GM12878 (cell line): ENCODE data around the gene PRC1. TPM values are rescaled to one million over a fixed set of nuclear protein-coding genes. Genes with fewer than 3 reads are reported as not detected.

Experiments used
- ATAC-seq: fragments of 200-7000 bp; cut with Tn5 transposase; 3 replicates; pipeline ENCODE4 v1.9.1; 2020; ENCODE audit warnings: mild to moderate bottlenecking, moderate library complexity
- BruUV-seq: library from RNA; stranded (reverse); fragments of 400-500 nt; replicated peaks from 2 replicates; lab custom pipeline; 2021; lab: Mats Ljungman, UMichigan
- CTCF ChIA-PET: fragments of 300-600 bp; sonication (Branson Sonifier 250); formaldehyde crosslinking; extraction: SDS; loops from one replicate; lab custom pipeline; 2021; ENCODE audit warnings: inconsistent platforms; lab: Yijun Ruan, JAX
- POLR2A ChIA-PET: fragments of 350-600 bp; formaldehyde crosslinking; extraction: SDS; loops from one replicate; lab custom pipeline; 2021; ENCODE audit warnings: inconsistent platforms; lab: Charles Lee
- RAD21 ChIA-PET: fragments of 300-600 bp; sonication (Branson Sonifier 250); formaldehyde crosslinking; loops from one replicate; lab custom pipeline; 2023; ENCODE audit warnings: antibody characterized with exemption; ENCODE audit not compliant: unreplicated experiment; lab: Charles Lee
- SMC1A ChIA-PET: fragments of 300-600 bp; sonication (Branson Sonifier 250); formaldehyde crosslinking; loops from one replicate; lab custom pipeline; 2023; ENCODE audit not compliant: unreplicated experiment, uncharacterized antibody; lab: Charles Lee
- DNase-seq: peaks from one replicate; pipeline ENCODE4 v3.0.0-alpha.2; 2011; ENCODE audit warnings: low read depth, low spot score
- FAIRE-seq: peaks from 3 replicates; lab custom pipeline; 2011; peaks lifted over from hg19 to GRCh38; lab: Jason Lieb, UNC
- H2AFZ ChIP-seq: 2 replicates; pipeline ENCODE4 v1.6.0; 2011; ENCODE audit warnings: low read depth, low read length, control low read depth; ENCODE audit not compliant: control insufficient read depth
- H3K27ac ChIP-seq: 2 replicates; pipeline ENCODE4 v1.5.1; 2011; ENCODE audit warnings: control low read depth; ENCODE audit not compliant: control insufficient read depth, insufficient read depth
- H3K27me3 ChIP-seq, 2 experiments: replicated peaks in 1 of 2; 2 replicates each; pipeline versions ENCODE4 v1.6.0 to v1.6.1; 2011; ENCODE audit warnings: low read length in 1 of 2; ENCODE audit not compliant: control insufficient read depth in 2 of 2, insufficient read depth in 2 of 2
- H3K36me3 ChIP-seq, 2 experiments: 2 replicates each; pipeline ENCODE4 v1.5.1; 2011; ENCODE audit warnings: low read length in 1 of 2; ENCODE audit not compliant: control insufficient read depth in 2 of 2, insufficient read depth in 2 of 2
- H3K4me1 ChIP-seq: 2 replicates; pipeline ENCODE4 v1.6.1; 2011; ENCODE audit warnings: mild to moderate bottlenecking, low read length, moderate library complexity, mixed read lengths; ENCODE audit not compliant: control insufficient read depth, insufficient read depth
- H3K4me2 ChIP-seq: 2 replicates; pipeline ENCODE4 v1.6.0; 2011; ENCODE audit warnings: control low read depth; ENCODE audit not compliant: control insufficient read depth, insufficient read depth
- H3K4me3 ChIP-seq: fragments of 200-600 bp; sonication (generic); 2 replicates; pipeline ENCODE4 v1.5.1; 2016
- H3K79me2 ChIP-seq: 2 replicates; pipeline ENCODE4 v1.6.0; 2011; ENCODE audit warnings: low read length; ENCODE audit not compliant: control insufficient read depth, insufficient read depth
- H3K9ac ChIP-seq: 2 replicates; pipeline ENCODE4 v1.8.0; 2011; ENCODE audit warnings: low read length, control low read depth, mixed read lengths; ENCODE audit not compliant: control insufficient read depth, insufficient read depth
- H3K9me3 ChIP-seq: replicated peaks from 3 replicates; pipeline ENCODE4 v1.5.1; 2011; ENCODE audit warnings: mild to moderate bottlenecking, low read length; ENCODE audit not compliant: control insufficient read depth, insufficient read depth
- H4K20me1 ChIP-seq: 2 replicates; pipeline ENCODE4 v1.6.0; 2011; ENCODE audit not compliant: control insufficient read depth, insufficient read depth
- CUX1 ChIP-seq: IDR thresholded peaks from 2 replicates; pipeline ENCODE4 v1.6.1; 2012; ENCODE audit warnings: improper control_type of control experiment, low read depth, low read length; ENCODE audit not compliant: insufficient replicate concordance
- KDM1A ChIP-seq: fragments of 200-600 bp; sonication (generic); IDR thresholded peaks from 2 replicates; pipeline ENCODE4 v1.6.1; 2016; ENCODE audit warnings: borderline replicate concordance
- MTA3 ChIP-seq: IDR thresholded peaks from 2 replicates; pipeline ENCODE4 v1.6.1; 2012; ENCODE audit warnings: low read length, inconsistent platforms, borderline replicate concordance
- MYC ChIP-seq: IDR thresholded peaks from 2 replicates; pipeline ENCODE4 v1.6.1; 2011; ENCODE audit warnings: mild to moderate bottlenecking, low read length, moderate library complexity, inconsistent platforms; ENCODE audit not compliant: insufficient read depth, insufficient replicate concordance, insufficient read length, severe bottlenecking
- RELA ChIP-seq: fragments of 450-650 bp; IDR thresholded peaks from 2 replicates; pipeline ENCODE4 v1.8.0; 2014; ENCODE audit warnings: borderline replicate concordance; ENCODE audit not compliant: partially characterized antibody
- SMC3 ChIP-seq: IDR thresholded peaks from 2 replicates; pipeline ENCODE4 v1.6.1; 2011; ENCODE audit warnings: low read length, improper control_type of control experiment, borderline replicate concordance
- USF2 ChIP-seq: IDR thresholded peaks from 2 replicates; pipeline ENCODE4 v1.6.1; 2011; ENCODE audit warnings: low read depth, low read length, improper control_type of control experiment, borderline replicate concordance
- ZNF592 ChIP-seq: fragments of 450-650 bp; IDR thresholded peaks from 2 replicates; pipeline ENCODE4 v1.6.1; 2017; ENCODE audit warnings: mild to moderate bottlenecking, moderate library complexity
- WGBS: methylation state at CpG from one replicate; pipeline ENCODE4 v1.1.6; 2016; ENCODE audit warnings: low lambda C conversion rate; ENCODE audit not compliant: insufficient replicate concordance, insufficient coverage; ENCODE audit errors: missing lambda C conversion rate; 5-methylcytosine and 5-hydroxymethylcytosine counted together
- in situ Hi-C: fragments of 300-500 bp; cut with MboI; formaldehyde crosslinking; loops from 9 replicates; pipeline ENCODE4 v1.14.3; 2018; ENCODE audit warnings: mixed read lengths
- intact Hi-C: fragments of 100-400 bp; cut with micrococcal nuclease; formaldehyde crosslinking; loops from one replicate; pipeline ENCODE4 v1.14.2; 2022; ENCODE audit not compliant: unreplicated experiment
- polyA plus RNA-seq, 11 experiments: library from polyadenylated mRNA; depleted of rRNA in 4 of 11; unstranded in 6 of 11; stranded (reverse) in 5 of 11; fragments of >200 nt; fragmentation: Nextera tagmentation in 4 of 11; fragmentation: Illumina TruSeq in 1 of 11; extraction: Ambion mirVana in 4 of 11; extraction: Trizol in 1 of 11; gene quantifications; 1 replicate in 1 of 11; 2 replicates in 10 of 11; pipeline versions ENCODE4 v1.2.1 to v1.2.3, GENCODE V29; 2011 to 2016; ENCODE audit warnings: inconsistent platforms in 2 of 11, missing spikeins in 2 of 11, low read depth in 1 of 11
- total RNA-seq, 4 experiments: library from RNA; depleted of rRNA in 3 of 4; stranded (reverse); fragments of >200 nt in 3 of 4; fragmentation: Illumina TruSeq in 1 of 4; extraction: Trizol in 1 of 4; gene quantifications; 2 replicates each; pipeline versions ENCODE4 v1.2.1 to v1.2.3, GENCODE V29; 2013 to 2021

Gene PRC1
- total and polyA plus RNA-seq, 10 of the 15 experiments (the other 5 are each of a cell fraction or from before 2014, with no cell fraction given): 100 to 241 (median 131) TPM

- peak overlapping the region; percentile 88 for H3K4me2 ChIP-seq
- peak overlapping the region; percentile 44 for H3K9ac ChIP-seq
- no peaks in the 10 kb centered on the region for H3K27me3 ChIP-seq
- no peak for FAIRE-seq
- H3K4me1 ChIP-seq: peaks cover 29% of the 10 kb centered on the region
- peak overlapping the region; percentile 23; the same call in 1 of the 2 replicates for H3K4me3 ChIP-seq
- peaks cover 89% of the 10 kb centered on the region for H3K79me2 ChIP-seq
- H3K9me3 ChIP-seq: no peaks in the 10 kb centered on the region
- WGBS: 78% methylated on average over 7 of the region's 7 CpGs
- H3K36me3 ChIP-seq: peaks cover 5 to 8% of the 10 kb centered on the region in 2 experiments
- in situ Hi-C loops: loop anchor here (25.0 kb wide), 1 partner anchor 2000 kb away; no protein-coding TSS in a partner anchor
- no peaks in the 10 kb centered on the region for H4K20me1 ChIP-seq
- peak overlapping the region; percentile 27 for H3K27ac ChIP-seq
- H2AFZ ChIP-seq: peak overlapping the region; percentile 1; the same call in 1 of the 2 replicates
- RAD21 ChIA-PET: interaction anchor here (1.0 to 1.6 kb wide), 5 partner anchors 19 to 58 kb away, joined by 3 to 5 read pairs (median 4); partner anchors contain the start of genes HDDC3, RCCD1 and UNC45A
- SMC1A ChIA-PET: interaction anchor here (0.7 to 2.3 kb wide), 6 partner anchors 33 to 84 kb away, joined by 3 to 8 read pairs (median 5); partner anchors contain the start of genes HDDC3, MAN2A2, RCCD1 and UNC45A
- POLR2A ChIA-PET: interaction anchor here (0.6 to 4.5 kb wide), 5 partner anchors 10 to 459 kb away, joined by 3 to 26 read pairs (median 4); partner anchors contain the start of genes RCCD1, UNC45A and VPS33B
- intact Hi-C loops: loop anchor here (10.0 kb wide), 1 partner anchor 287 kb away; no protein-coding TSS in a partner anchor
- ATAC-seq: peak; percentile 8
- CTCF ChIA-PET: interaction anchor here (1.0 to 4.0 kb wide), 5 partner anchors 31 to 55 kb away, joined by 3 to 23 read pairs (median 9); partner anchors contain the start of genes HDDC3, RCCD1 and VPS33B
- DNase-seq: no peak
- no TSS peak for BruUV-seq
- TF ChIP-seq MTA3 (no peak), ZNF592 (no peak), KDM1A (no peak), USF2 (no peak), SMC3 (no peak), RELA (no peak), MYC (no peak), CUX1 (no peak)
These were observed 6.7 kb downstream of the PRC1 start for GRCh38 chr15:90987561-90988141.
